Tibial nerve (tissue), 4 donors: ENCODE measurements around the gene FAT4. TPM values are rescaled to one million over a fixed set of nuclear protein-coding genes. Genes with fewer than 3 reads are reported as not detected.

Source experiments
- DNase-seq, 2 donors: peaks; one replicate each; pipeline ENCODE4 v3.0.0-alpha.2; 2019; ENCODE audit warnings: low spot score in 2 of 2
- H3K27ac ChIP-seq, 4 donors: fragments of 200-600 bp; sonication (generic) in 3 of 4; one replicate each; pipeline ENCODE4 v1.5.1; 2017 to 2019; ENCODE audit warnings: mild to moderate bottlenecking in 1 of 4
- H3K27me3 ChIP-seq, 2 donors: fragments of 200-600 bp; sonication (generic) in 1 of 2; one replicate each; pipeline versions ENCODE4 v1.5.1 to v1.6.0; 2017 to 2019
- H3K36me3 ChIP-seq, 3 donors: fragments of 200-600 bp; sonication (generic); one replicate each; pipeline ENCODE4 v1.5.1; 2018 to 2019
- H3K4me1 ChIP-seq, 4 donors: fragments of 200-600 bp; sonication (generic) in 3 of 4; one replicate each; pipeline ENCODE4 v1.5.1; 2017 to 2019
- H3K4me3 ChIP-seq, 4 donors: fragments of 200-600 bp; sonication (generic) in 3 of 4; one replicate each; pipeline ENCODE4 v1.5.1; 2017 to 2019; ENCODE audit warnings: mild to moderate bottlenecking in 1 of 4, moderate library complexity in 1 of 4
- H3K9me3 ChIP-seq, 4 donors: fragments of 200-600 bp; sonication (generic) in 3 of 4; one replicate each; pipeline ENCODE4 v1.5.1; 2017 to 2019
- EP300 ChIP-seq, 2 donors: sonication (generic); formaldehyde crosslinking; IDR thresholded peaks; one replicate each; pipeline ENCODE4 v1.6.1; 2017; ENCODE audit warnings: antibody characterized with exemption in 2 of 2, mild to moderate bottlenecking in 1 of 2
- POLR2A ChIP-seq, 2 donors: fragments of 450-650 bp; IDR thresholded peaks; one replicate each; pipeline ENCODE4 v1.6.1; 2017; ENCODE audit warnings: antibody characterized with exemption in 2 of 2, mild to moderate bottlenecking in 2 of 2, moderate library complexity in 2 of 2
- WGBS, 2 donors: methylation state at CpG; one replicate each; pipeline ENCODE4 v1.1.5; 2018; 5-methylcytosine and 5-hydroxymethylcytosine counted together
- total RNA-seq, 4 donors: library from RNA; depleted of rRNA; stranded (reverse); fragments of >200 nt; gene quantifications; one replicate each; pipeline ENCODE4 v1.1.0, GENCODE V29; 2016
- TF ChIP-seq, protein P1 (sequence below), 5 experiments: fragments of 200-600 bp in 3 of 5; fragments of 450-650 bp in 2 of 5; sonication (generic) in 3 of 5; IDR thresholded peaks; one replicate each; pipeline ENCODE4 v1.5.1; 2016 to 2019; ENCODE audit warnings: antibody characterized with exemption in 5 of 5, mild to moderate bottlenecking in 3 of 5, moderate library complexity in 2 of 5

FAT4 gene
- total RNA-seq, 4 donors from 2014 or later: 12.3 to 22.7 (median 18.4) TPM

DNA sequence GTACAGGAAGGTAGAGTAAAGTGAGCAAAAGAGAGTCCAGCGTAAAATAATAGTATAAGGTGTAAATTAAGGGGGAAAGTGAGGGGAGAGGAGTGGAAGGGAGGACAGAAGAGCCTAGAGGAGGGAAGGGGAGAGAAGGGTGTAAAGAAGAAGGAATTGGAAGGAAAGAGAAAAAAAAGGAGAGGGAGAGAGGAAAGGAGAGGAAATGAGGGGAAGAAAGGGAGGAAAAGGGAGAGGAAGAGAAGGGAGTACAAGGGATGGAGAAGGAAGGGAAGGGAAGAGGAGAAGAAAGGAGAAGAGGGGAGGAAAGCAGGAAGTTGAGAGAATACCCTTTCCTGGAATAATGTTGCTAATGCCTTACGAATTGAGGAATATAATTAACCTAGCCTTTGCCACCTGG, 3.3 kb upstream of the FAT4 start:
- H3K36me3 ChIP-seq: no peaks in the 10 kb centered on the region
- H3K27me3 ChIP-seq: no peaks in the 10 kb centered on the region
- H3K4me1 ChIP-seq: peaks cover 0 to 10% (median 4%) of the 10 kb centered on the region in 4 donors
- DNase-seq: no peak
- TF ChIP-seq, protein P1, sequence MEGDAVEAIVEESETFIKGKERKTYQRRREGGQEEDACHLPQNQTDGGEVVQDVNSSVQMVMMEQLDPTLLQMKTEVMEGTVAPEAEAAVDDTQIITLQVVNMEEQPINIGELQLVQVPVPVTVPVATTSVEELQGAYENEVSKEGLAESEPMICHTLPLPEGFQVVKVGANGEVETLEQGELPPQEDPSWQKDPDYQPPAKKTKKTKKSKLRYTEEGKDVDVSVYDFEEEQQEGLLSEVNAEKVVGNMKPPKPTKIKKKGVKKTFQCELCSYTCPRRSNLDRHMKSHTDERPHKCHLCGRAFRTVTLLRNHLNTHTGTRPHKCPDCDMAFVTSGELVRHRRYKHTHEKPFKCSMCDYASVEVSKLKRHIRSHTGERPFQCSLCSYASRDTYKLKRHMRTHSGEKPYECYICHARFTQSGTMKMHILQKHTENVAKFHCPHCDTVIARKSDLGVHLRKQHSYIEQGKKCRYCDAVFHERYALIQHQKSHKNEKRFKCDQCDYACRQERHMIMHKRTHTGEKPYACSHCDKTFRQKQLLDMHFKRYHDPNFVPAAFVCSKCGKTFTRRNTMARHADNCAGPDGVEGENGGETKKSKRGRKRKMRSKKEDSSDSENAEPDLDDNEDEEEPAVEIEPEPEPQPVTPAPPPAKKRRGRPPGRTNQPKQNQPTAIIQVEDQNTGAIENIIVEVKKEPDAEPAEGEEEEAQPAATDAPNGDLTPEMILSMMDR (IDR thresholded peaks at IDR 0.05): no peak
- TF ChIP-seq EP300 (IDR thresholded peaks at IDR 0.05): no peak
- no peak for TF ChIP-seq POLR2A (IDR thresholded peaks at IDR 0.05)
- 70 to 84% methylated on average over 2 of the region's 2 CpGs for WGBS, 2 donors
- H3K27ac ChIP-seq: no peak overlapping the region
- H3K4me3 ChIP-seq: no peak overlapping the region
- H3K9me3 ChIP-seq: peaks cover 0 to 6% (median 0%) of the 10 kb centered on the region in 4 donors

DNA sequence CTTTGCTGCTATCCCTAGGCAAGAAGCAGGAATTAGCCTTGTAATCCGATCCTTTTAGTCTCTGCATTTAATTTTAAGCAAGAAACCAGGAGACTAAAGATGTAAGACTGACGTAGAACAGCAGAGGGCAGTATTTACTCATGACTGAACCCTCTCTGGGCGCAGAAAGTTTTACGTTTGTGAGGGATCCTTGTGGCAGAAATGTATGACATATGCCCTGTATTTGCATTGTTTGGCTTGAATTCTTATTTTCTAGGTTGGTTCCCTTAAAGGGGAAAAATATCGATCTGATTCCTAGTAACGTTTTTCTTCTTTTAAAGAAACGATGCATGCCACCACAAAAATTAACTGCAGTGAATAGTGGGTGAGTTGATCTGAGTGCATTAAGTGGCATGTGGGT, 1.3 kb upstream of the FAT4 start:
- H3K27me3 ChIP-seq: no peaks in the 10 kb centered on the region
- DNase-seq: peak in 1 of 2 donors; percentile 86
- H3K27ac ChIP-seq: peak overlapping the region in 2 of 4 donors; percentile 81 to 95
- peaks cover 0 to 21% (median 8%) of the 10 kb centered on the region in 4 donors for H3K4me1 ChIP-seq
- H3K9me3 ChIP-seq: peaks cover 0 to 6% (median 0%) of the 10 kb centered on the region in 4 donors
- no peaks in the 10 kb centered on the region for H3K36me3 ChIP-seq
- TF ChIP-seq, protein P1 (IDR thresholded peaks at IDR 0.05): peak; percentile 58 to 88 (median 85)
- TF ChIP-seq POLR2A (IDR thresholded peaks at IDR 0.05) (no peak), EP300 (IDR thresholded peaks at IDR 0.05) (peak in 1 of 2 donors; percentile 20)
- WGBS, 2 donors: 1% methylated on average over 7 of the region's 7 CpGs
- no peak overlapping the region for H3K4me3 ChIP-seq

DNA sequence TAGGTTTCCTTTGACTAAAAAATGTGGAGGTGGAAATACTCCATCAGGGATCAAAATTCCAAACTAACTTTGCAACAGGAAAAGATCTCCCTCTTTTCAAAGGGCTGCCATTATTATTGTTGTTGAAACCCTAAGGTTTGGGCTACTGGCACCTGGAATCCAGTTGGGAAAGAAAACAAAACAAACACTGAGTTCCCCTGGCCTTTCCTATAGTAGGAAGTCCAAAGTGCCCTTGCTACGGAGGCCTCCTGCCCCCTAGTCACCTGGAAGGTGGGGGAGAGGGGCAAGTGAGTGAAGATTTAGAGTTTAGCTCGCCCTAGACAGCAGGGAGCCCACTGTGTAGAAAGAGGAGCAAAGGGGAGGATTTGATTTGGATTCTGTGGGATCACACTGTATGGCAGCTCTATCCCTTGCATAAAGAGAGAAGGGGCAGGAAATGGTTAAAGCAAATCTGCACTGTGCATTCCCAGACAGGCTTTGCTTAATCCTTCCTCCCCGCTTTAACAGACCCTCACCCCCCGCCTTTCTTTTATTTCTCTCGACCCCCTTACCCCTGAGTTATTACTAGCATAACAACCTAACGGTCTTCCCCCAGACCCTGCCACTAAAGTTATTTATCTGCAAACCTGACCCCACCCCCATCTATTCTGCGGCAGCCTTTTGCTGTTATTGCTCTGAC, 627 bp upstream of the FAT4 start:
- H3K4me3 ChIP-seq: peak overlapping the region; percentile 59 to 92 (median 81)
- H3K4me1 ChIP-seq: peaks cover 0 to 25% (median 8%) of the 10 kb centered on the region in 4 donors
- WGBS, 2 donors: 8 to 13% methylated on average over 7 of the region's 7 CpGs
- peaks cover 0 to 6% (median 0%) of the 10 kb centered on the region in 4 donors for H3K9me3 ChIP-seq
- TF ChIP-seq, protein P1 (IDR thresholded peaks at IDR 0.05): no peak
- TF ChIP-seq POLR2A (IDR thresholded peaks at IDR 0.05): no peak
- TF ChIP-seq EP300 (IDR thresholded peaks at IDR 0.05): no peak
- no peaks in the 10 kb centered on the region for H3K27me3 ChIP-seq
- H3K27ac ChIP-seq: peak overlapping the region; percentile 81 to 95 (median 87)
- no peaks in the 10 kb centered on the region for H3K36me3 ChIP-seq
- peak in 1 of 2 donors; percentile 7 for DNase-seq

DNA sequence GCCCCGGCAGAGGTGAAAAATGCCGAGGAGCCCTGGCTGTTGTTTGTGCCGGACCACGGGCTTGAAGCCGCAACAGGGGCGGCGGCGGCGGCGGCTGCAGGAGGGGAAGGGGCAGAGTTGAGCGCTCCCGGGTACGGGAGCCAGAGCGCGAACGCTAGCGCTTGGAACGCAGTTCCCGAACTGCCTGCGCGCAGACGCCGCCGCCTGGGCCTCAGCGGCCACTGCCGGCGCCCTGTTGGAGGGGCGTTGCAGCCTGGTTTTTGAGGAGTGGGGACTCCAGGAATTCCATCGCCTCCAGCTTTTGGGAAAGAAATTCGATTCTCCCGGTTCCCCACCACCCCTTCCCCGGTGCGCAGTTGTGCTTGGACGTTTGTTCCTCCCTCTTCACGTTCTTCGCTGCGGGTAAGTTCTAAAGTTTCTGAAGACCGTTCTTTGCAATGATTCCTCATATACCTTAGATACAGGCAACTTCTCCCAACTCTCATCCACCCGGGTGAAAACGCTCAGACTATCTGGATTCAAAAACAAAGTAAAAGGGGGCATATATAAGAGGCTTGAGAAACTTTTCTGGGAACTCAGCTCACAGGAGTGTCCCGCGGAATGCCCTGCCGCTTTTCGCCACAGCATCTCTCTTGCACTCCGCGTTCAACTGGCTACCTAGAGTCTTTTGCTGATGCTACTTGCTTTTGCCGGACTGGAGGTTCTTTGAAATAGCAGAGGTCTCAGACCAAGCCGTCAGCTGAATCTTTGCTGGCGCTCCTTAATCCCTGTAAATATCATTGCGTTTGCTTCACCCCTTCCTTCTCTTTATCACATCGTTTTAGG, 1.0 kb downstream of the FAT4 start:
- Histone ChIP-seq H3K4me1 (peaks cover 0 to 28% (median 8%) of the 10 kb centered on the region in 4 donors), H3K27ac (peak overlapping the region; percentile 81 to 95 (median 87)), H3K9me3 (no peaks in the 10 kb centered on the region), H3K36me3 (no peaks in the 10 kb centered on the region), H3K27me3 (no peaks in the 10 kb centered on the region), H3K4me3 (peak overlapping the region; percentile 59 to 92 (median 81))
- 0 to 1% methylated on average over 47 to 49 of the region's 51 CpGs for whole genome bisulfite sequencing, 2 donors
- no peak for TF ChIP-seq POLR2A (IDR thresholded peaks at IDR 0.05)
- TF ChIP-seq, protein P1 (IDR thresholded peaks at IDR 0.05): peak in 1 of 5 experiments; percentile 22
- TF ChIP-seq EP300 (IDR thresholded peaks at IDR 0.05): no peak
- DNase-seq: peak in 1 of 2 donors; percentile 14
